ENCODE data around the gene ATXN1. TPM values are rescaled to one million over a fixed set of nuclear protein-coding genes. Genes with fewer than 3 reads are reported as not detected.

The ATXN1 gene
- polyA plus RNA-seq, 1 donor (not counting 4 experiments of a cell fraction or from before 2014, with no cell fraction given), result 9.7 TPM

- Histone ChIP-seq H3K79me2 (ENCODE audit: control insufficient read depth, insufficient read depth, low read length) (no peaks in the 10 kb centered on the region), H3K4me1 (ENCODE audit: control insufficient read depth, extremely low read depth, insufficient read depth, low read length) (no peaks in the 10 kb centered on the region), H3K4me2 (ENCODE audit: control insufficient read depth, extremely low read depth, insufficient read depth, low read depth, low read length) (no peak overlapping the region), H2AFZ (ENCODE audit: control insufficient read depth, low read length) (no peak overlapping the region), H3K27me3 (ENCODE audit: control insufficient read depth, extremely low read depth, insufficient read depth, low read length) (no peaks in the 10 kb centered on the region), H3K9ac (ENCODE audit: control insufficient read depth, extremely low read depth, insufficient read depth, low read length) (no peak overlapping the region), H3K36me3 (ENCODE audit: control insufficient read depth in 2 of 2, extremely low read depth in 1 of 2, insufficient read depth in 2 of 2, low read length in 2 of 2) (no peaks in the 10 kb centered on the region), H3K9me1 (ENCODE audit: control insufficient read depth, extremely low read depth, insufficient read depth, low read length) (no peaks in the 10 kb centered on the region), H3K9me3 (ENCODE audit: control insufficient read depth, low read depth, low read length) (no peaks in the 10 kb centered on the region), H3K4me3 (ENCODE audit: control insufficient read depth in 2 of 3, extremely low read depth in 1 of 3, insufficient read depth in 2 of 3, low read depth in 1 of 3, low read length in 3 of 3) (no peak overlapping the region), H3K27ac (ENCODE audit: control insufficient read depth, insufficient read depth, low read length) (no peak overlapping the region), H4K20me1 (ENCODE audit: control insufficient read depth, extremely low read depth, insufficient read depth, low read length) (no peaks in the 10 kb centered on the region)
- no peak for FAIRE-seq
- no peak for DNase-seq (ENCODE audit: low read depth, low spot score)
- dilution Hi-C loops (cut with MboI; ENCODE audit: extremely low pct_ligation_motif_present, low sequenced_read_pairs), result no loop called here
- TF ChIP-seq CTCF (optimal IDR thresholded peaks at IDR 0.05 in 1 of 3, IDR thresholded peaks at IDR 0.05 in 1 of 3, conservative IDR thresholded peaks at IDR 0.05 in 1 of 3; ENCODE audit: extremely low read depth in 1 of 3, insufficient read depth in 2 of 3, low read length in 3 of 3), result no peak
- TF ChIP-seq EZH2 (IDR thresholded peaks at IDR 0.05; ENCODE audit: low read length), result no peak
These were observed 362.1 kb downstream of the ATXN1 start for GRCh38 chr6:16399158-16399557.

- no peak overlapping the region for H3K4me2 ChIP-seq (ENCODE audit: control insufficient read depth, extremely low read depth, insufficient read depth, low read depth, low read length)
- dilution Hi-C loops (cut with MboI; ENCODE audit: extremely low pct_ligation_motif_present, low sequenced_read_pairs), result no loop called here
These were observed 362.7 kb downstream of the ATXN1 start for GRCh38 chr6:16398587-16398986.

More at GRCh38 chr6:16398587-16398986, 362.7 kb downstream of the ATXN1 start:
- TF ChIP-seq CTCF (optimal IDR thresholded peaks at IDR 0.05 in 1 of 3, IDR thresholded peaks at IDR 0.05 in 1 of 3, conservative IDR thresholded peaks at IDR 0.05 in 1 of 3; ENCODE audit: extremely low read depth in 1 of 3, insufficient read depth in 2 of 3, low read length in 3 of 3), result no peak
- TF ChIP-seq EZH2 (IDR thresholded peaks at IDR 0.05; ENCODE audit: low read length), result no peak
- H3K9me1 ChIP-seq (ENCODE audit: control insufficient read depth, extremely low read depth, insufficient read depth, low read length), result no peaks in the 10 kb centered on the region
- no peaks in the 10 kb centered on the region for H3K79me2 ChIP-seq (ENCODE audit: control insufficient read depth, insufficient read depth, low read length)
- no peak overlapping the region for H3K27ac ChIP-seq (ENCODE audit: control insufficient read depth, insufficient read depth, low read length)
- no peak overlapping the region for H2AFZ ChIP-seq (ENCODE audit: control insufficient read depth, low read length)
- H3K27me3 ChIP-seq (ENCODE audit: control insufficient read depth, extremely low read depth, insufficient read depth, low read length), result no peaks in the 10 kb centered on the region
- no peaks in the 10 kb centered on the region for H3K4me1 ChIP-seq (ENCODE audit: control insufficient read depth, extremely low read depth, insufficient read depth, low read length)
- H3K9ac ChIP-seq (ENCODE audit: control insufficient read depth, extremely low read depth, insufficient read depth, low read length), result no peak overlapping the region
- FAIRE-seq (no peak), DNase-seq (ENCODE audit: low read depth, low spot score) (no peak)
- no peaks in the 10 kb centered on the region for H3K36me3 ChIP-seq (ENCODE audit: control insufficient read depth in 2 of 2, extremely low read depth in 1 of 2, insufficient read depth in 2 of 2, low read length in 2 of 2)
- no peaks in the 10 kb centered on the region for H3K9me3 ChIP-seq (ENCODE audit: control insufficient read depth, low read depth, low read length)
- no peak overlapping the region for H3K4me3 ChIP-seq (ENCODE audit: control insufficient read depth in 2 of 3, extremely low read depth in 1 of 3, insufficient read depth in 2 of 3, low read depth in 1 of 3, low read length in 3 of 3)
- no peaks in the 10 kb centered on the region for H4K20me1 ChIP-seq (ENCODE audit: control insufficient read depth, extremely low read depth, insufficient read depth, low read length)

Data from keratinocyte (primary cell).